Measurements from ENCODE around the gene PRKCA.

PRKCA gene

DNA sequence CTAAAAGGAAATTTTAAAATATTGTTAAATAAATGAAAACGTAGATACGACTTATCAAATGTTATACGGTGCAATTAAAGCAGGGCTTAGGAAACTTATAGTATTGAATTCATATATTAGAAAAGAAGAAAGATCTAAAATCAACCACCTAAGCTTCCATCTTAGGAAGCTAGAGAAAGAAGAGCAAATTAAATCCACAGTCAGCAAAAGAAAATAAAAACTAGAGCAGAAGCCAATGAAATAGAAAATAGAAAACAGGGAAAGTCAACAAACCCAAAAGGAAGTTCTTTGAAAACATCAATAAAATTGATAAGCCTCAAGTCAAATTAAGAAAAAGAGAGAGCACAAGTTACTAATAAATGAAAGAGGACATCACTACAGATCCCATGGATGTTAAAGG is 457.9 kb downstream of the PRKCA start:
- no peak for DNase-seq

DNA sequence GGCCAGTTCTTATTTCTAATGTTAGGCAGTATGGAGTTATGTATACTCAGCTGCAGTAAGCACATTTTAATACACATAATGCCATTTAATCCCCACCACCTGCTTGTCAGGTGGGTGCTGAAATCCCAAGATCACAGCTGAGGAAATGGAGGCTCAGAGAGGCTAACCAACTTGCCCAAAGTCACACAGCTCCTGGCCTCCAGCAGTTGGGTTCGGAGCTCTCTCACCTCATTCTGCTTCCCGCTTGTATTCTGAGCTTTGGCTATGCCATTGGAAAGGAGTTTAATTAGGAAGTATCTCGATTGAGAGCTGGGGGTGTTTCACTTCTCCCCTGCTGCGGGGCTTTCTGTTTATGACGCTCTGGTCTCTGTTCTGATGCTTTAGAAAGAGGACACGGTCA is 459.9 kb downstream of the PRKCA start:
- DNase-seq: no peak

DNA sequence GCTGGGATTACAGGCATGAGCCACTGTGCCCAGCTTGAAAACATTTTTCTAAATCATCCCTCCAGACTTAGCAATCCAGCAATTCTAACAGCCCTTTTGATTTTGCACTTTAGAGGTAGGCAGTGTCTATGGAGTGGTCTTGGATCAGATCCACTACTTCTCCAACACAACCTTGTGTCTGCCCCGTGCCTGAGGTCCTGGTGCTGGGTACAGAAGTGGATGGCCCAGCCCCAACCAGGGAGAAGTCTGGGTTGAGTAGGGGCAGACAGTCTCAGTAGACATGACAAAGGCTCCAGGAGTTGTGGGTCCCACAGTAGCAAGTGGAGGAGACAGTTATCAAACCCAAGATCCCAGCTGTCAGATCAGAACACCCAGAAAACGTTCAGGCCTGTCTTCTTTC is 460.6 kb downstream of the PRKCA start:
- DNase-seq: no peak

- peak; percentile 53 for DNase-seq
Measured at GRCh38 chr17:66764506-66764905, 462.1 kb downstream of the PRKCA start.

GRCh38 chr17:66767154-66767933 is 464.9 kb downstream of the PRKCA start:
- DNase-seq: no peak

GRCh38 chr17:66769911-66770310 is 467.5 kb downstream of the PRKCA start:
- DNase-seq: no peak

DNA sequence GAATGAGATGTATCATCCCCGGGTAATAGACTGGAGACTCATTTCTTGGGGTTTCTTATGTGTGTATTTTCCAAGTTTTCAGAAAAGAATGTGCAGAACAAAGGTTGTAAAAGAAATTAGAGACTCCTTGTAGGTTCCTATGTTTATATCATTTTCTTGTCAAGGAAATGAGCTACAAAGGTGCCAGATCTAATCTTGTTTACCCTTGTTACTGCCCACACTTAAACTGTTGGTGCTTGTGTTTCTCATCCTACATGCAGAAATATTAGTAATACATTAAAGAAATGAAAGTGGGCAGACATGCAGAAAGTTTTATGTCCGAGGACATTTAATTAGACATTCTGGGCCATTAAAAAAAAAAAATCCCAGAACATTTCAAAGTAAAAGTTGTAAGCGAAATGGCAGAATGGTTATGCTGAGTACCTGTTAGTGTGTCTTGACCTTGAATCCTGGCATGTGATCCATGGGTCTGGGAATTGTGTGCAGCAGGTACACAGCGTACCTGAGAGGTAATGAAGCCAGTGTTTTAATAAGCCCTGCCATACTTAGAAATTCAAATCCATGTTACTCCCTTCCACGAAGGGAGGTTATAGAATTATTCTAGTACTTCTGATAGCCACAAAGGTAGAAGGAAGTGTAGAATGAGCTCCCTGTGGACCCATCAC is 469.9 kb downstream of the PRKCA start:
- no peak for DNase-seq

DNA sequence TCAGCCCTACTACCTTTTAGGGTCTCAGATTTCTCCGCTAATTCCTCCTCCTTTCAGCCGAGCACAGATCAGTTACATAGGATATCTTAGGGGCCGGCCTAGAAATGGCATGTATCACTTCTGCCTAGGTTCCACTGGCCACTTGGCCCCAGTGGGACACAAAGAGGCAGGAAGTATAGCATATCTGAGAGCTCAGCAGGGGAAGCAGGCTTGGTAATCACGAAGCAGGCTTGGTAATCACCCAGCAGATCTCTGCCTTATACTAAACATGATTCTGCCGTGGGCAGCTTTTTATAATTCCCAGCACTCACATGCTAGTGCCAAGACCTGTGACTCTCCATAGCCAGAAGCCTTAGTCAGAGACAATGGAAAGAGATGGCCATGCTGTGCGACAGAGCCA is 472.9 kb downstream of the PRKCA start:
- DNase-seq: no peak

DNA sequence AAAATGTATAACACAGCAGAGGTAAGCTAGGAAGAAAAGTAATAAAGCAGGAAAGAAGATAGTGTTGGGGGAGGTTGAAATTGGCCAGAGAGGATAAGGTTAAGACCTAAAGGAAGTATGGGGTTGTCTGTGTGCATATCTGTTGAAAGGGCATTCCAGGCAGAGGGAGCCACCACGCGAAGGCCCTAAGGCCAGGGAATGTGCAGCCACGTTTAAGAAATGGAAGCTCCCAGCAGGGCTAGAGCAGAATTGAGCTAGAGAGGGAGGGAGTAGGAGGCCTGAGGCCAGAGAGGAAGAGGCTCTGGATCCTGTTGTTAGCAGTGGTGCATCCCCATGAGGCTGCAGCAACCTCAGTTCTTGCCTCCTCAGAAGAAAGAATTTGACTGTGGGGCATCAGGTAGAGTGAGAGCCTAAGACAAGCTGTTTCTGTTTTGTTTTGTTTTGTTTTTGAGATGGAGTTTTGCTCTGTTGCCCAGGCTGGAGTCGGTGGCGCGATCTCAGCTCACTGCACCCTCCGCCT is 473.5 kb downstream of the PRKCA start:
- no peak for DNase-seq

GRCh38 chr17:66776999-66777688 is 474.7 kb downstream of the PRKCA start:
- no peak for DNase-seq

DNA sequence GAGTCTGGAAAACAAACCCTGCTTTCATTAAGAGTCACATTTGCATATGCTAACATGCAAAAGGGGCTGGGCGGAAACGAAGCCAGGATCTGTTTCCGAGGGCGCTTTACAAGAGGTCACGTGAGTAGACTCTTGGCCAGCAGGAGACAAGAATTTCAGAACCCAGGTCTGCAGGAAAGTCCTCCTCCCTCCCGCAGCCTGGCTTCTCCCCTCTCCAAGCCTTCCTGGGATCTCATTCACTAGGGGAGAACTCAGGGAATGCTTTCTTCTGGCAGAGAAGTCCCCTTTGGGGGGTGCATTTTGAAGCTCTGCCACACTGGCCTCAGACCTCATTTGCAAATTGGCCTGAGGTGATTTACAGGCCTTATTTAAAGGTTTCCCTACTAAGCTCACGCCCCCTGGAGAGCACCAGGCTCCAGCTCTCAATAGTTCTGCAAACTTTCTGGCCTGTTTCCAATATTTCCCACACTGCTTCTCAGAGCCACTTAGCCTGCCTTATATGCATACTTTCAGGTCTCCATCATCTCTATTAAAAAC is 475.3 kb downstream of the PRKCA start:
- DNase-seq: no peak

DNA sequence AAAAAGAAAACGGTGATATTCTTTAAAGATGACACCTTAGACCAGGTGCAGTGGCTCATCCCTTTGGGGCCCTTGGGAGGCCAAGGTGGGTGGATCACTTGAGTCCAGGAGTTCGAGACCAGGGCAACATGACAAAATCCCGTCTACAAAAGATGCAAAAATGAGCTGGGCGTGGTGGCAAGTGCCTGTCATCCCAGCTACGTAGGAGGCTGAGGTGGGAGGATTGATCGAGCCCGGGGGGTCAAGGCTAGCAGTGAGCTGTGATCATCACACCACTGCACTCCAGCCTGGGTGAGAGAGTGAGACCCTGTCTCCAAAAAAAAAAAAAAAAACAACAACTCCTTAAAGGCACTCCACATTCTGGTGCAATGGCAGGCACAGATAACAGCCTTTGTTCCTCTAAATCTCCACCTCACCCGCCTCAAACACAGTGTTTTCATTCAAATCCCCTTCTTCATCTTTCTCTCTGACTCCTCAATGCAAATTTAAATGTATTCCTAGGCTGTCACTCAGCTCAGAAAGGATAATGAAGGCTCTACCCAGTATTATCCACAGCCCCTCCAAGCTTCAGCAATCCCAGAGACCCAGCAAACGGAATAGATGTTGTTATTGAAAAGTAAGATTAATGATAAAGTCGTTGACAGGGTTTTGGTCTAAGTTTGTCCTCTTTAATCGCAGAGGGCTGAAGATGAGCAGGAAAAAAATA is 476.3 kb downstream of the PRKCA start:
- no peak for DNase-seq

- no peak for DNase-seq
Measured at GRCh38 chr17:66779237-66779606, 476.8 kb downstream of the PRKCA start.

- DNase-seq: no peak
Measured at GRCh38 chr17:66781135-66781534, 478.7 kb downstream of the PRKCA start.

DNA sequence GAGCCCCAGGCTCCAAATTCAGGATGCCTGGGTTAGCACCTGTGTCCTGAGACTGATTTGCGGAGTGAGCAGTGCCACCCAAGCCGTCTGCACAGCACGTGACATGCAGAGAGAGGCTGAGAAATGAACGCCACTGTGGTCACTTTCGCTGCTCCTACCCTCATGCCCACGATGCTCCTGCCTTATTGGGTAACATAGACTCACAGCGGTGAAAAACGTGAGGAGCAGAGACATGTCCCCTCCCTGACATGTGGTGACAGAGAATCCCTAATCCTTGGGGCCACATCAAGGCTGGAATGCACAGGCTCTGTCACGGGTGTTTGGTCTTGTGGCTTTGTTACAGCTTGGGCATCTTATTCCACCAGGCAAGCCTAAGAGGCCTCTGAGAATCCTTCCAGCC is 480.4 kb downstream of the PRKCA start:
- DNase-seq: no peak

GRCh38 chr17:66783656-66784381 is 481.4 kb downstream of the PRKCA start:
- DNase-seq: no peak

DNA sequence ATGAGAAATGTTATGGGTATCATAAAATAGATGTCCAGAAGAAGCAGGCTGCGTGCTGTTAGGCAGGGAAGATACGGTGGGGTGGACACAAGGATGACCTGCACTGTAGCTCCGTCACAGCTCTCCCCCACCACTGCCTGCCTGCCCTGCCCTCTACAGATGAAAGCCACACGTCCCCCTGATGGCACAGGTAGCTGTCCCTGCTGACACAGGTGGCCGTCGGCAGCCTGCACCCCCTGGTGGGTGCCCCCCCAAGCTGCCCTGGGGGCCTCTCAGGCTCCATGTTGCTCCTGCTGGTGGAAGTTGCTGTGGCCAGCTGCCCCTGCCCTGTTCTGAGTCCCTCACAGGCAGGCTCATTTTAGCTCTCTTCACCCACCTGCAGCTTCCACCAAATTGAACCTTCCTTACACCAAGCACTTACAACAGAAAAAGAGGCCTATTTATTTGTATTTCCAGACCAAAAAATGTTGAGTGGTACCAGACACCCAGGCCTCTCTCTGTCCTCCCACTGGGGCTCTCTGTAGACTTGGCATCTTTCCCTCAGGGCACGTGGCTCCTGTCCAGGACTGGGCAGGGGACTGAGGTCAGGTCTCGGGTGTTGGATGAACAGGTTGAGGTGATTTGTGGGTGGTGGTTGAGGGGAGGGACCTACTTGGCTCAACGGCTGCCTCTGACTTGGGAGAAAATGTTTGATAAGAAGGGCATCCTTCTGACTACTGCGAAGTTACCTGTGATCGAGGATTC is 482.4 kb downstream of the PRKCA start:
- DNase-seq: no peak

- no peak for DNase-seq
Measured at GRCh38 chr17:66786107-66786506, 483.7 kb downstream of the PRKCA start.

DNA sequence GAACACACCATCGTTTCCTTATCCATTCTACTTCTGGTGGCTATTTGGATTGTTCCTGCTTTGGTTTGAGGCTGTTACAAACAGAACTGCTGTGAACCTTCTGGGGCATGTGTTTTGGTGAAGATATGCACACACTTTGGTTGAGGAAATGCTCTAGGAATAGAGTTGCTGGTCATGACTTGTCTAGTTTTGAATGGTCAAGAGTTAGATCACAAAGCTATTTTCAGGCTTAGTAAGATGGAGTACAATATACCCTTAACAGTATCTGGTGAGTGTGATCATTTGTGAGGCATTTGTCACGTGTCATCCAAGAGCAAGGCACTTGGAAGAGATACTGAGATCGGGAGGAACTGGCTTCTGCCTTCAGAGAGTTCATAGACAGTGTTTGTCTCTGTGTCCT is 485.5 kb downstream of the PRKCA start:
- DNase-seq: no peak

DNA sequence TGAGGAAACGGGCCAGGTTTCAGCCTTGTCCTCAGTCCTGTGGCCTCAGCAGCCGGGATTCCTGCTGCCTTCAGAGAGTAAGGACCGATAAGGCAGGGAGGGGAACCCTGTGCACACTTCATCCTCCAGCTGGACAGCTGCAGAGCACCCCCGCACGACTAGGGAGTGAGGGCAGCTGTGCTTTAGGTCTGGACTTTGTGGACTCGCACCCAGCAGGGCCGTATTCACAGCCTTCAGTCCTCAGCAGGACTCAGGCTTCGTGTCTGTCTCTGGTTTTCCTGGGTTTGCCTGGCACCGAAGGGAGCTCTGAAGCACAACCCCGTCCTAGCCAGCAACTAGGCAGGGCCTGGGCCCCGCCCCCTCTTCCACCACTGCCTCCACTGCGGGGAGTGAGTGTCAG is 486.7 kb downstream of the PRKCA start:
- no peak for DNase-seq

- DNase-seq: no peak
Measured at GRCh38 chr17:66789961-66790437, 487.6 kb downstream of the PRKCA start.
